Measurements from ENCODE around the gene ATAD3C. TPM values are rescaled to one million over a fixed set of nuclear protein-coding genes. Genes with fewer than 3 reads are reported as not detected.
A peak's percentile ranks its signal among the peaks of the same experiment; 100 is the strongest.
"Not testable (repeated sequence)": the region's sequence is repeated elsewhere in the genome, so short reads cannot be mapped to it uniquely, and the experiment has no call there.

The ATAD3C gene
- total and polyA plus RNA-seq, 10 donors = 0.25 to 3.9 (median 0.70) TPM; not detected in 2

GRCh38 chr1:1507305-1507704 is 57.8 kb downstream of the ATAD3C start:
- intact Hi-C loops (cut with DNase I; ENCODE audit: low total_unique reads) = no loop called here
- H3K4me1 ChIP-seq = peaks cover 3 to 30% (median 17%) of the 10 kb centered on the region in 6 donors
- H3K27ac ChIP-seq = no peak overlapping the region
- H3K4me3 ChIP-seq = no peak overlapping the region
- WGBS, 5 donors = 87 to 92% (median 90%) methylated on average over 4 of the region's 4 CpGs
- H3K9me3 ChIP-seq = no peaks in the 10 kb centered on the region
- H3K36me3 ChIP-seq = no peaks in the 10 kb centered on the region
- no peaks in the 10 kb centered on the region for H3K27me3 ChIP-seq (replicated peaks in 1 of 7)
- no peak for TF ChIP-seq POLR2A (IDR thresholded peaks at IDR 0.05)
- no peak for TF ChIP-seq POLR2AphosphoS5 (IDR thresholded peaks at IDR 0.05)
- no peak for TF ChIP-seq CTCF (IDR thresholded peaks at IDR 0.05 in 8 of 11, conservative IDR thresholded peaks at IDR 0.05 in 3 of 11)
- no peak for DNase-seq

GRCh38 chr1:1508775-1509464 is 59.4 kb downstream of the ATAD3C start:
- WGBS, 5 donors = 67 to 93% (median 83%) methylated on average over 3 to 29 of the region's 34 CpGs
- H3K36me3 ChIP-seq; intact Hi-C loops (cut with DNase I; ENCODE audit: low total_unique reads); H3K27ac ChIP-seq; DNase-seq; H3K9me3 ChIP-seq; H3K4me3 ChIP-seq; H3K27me3 ChIP-seq (replicated peaks in 1 of 7): not testable (repeated sequence)
- peaks cover 3 to 41% (median 23%) of the 10 kb centered on the region in 6 donors for H3K4me1 ChIP-seq

- H3K27ac ChIP-seq; H3K36me3 ChIP-seq; H3K9me3 ChIP-seq; H3K4me3 ChIP-seq; H3K27me3 ChIP-seq (replicated peaks in 1 of 7); DNase-seq; intact Hi-C loops (cut with DNase I; ENCODE audit: low total_unique reads): not testable (repeated sequence)
- WGBS, 5 donors = 70 to 85% (median 74%) methylated on average over 14 to 20 of the region's 21 CpGs
- peaks cover 3 to 46% (median 23%) of the 10 kb centered on the region in 6 donors for H3K4me1 ChIP-seq
Measured at GRCh38 chr1:1509465-1509850, 60.0 kb downstream of the ATAD3C start.

GRCh38 chr1:1510912-1511532 is 61.5 kb downstream of the ATAD3C start:
- DNase-seq = no peak
- intact Hi-C loops (cut with DNase I; ENCODE audit: low total_unique reads) = no loop called here
- Histone ChIP-seq H3K36me3 (peaks cover 0 to 10% (median 0%) of the 10 kb centered on the region in 6 donors), H3K4me3 (peak overlapping the region; percentile 77 to 94 (median 84)), H3K27me3 (replicated peaks in 1 of 7) (no peaks in the 10 kb centered on the region), H3K4me1 (peaks cover 3 to 31% (median 14%) of the 10 kb centered on the region in 6 donors), H3K27ac (peak overlapping the region; percentile 86 to 95 (median 92)), H3K9me3 (no peaks in the 10 kb centered on the region)
- 16 to 21% (median 18%) methylated on average over 17 of the region's 17 CpGs for WGBS, 5 donors
- TF ChIP-seq POLR2AphosphoS5 (IDR thresholded peaks at IDR 0.05) (no peak), POLR2A (IDR thresholded peaks at IDR 0.05) (no peak), CTCF (IDR thresholded peaks at IDR 0.05 in 8 of 11, conservative IDR thresholded peaks at IDR 0.05 in 3 of 11) (no peak)

- Histone ChIP-seq H3K27me3 (replicated peaks in 1 of 7) (no peaks in the 10 kb centered on the region), H3K4me3 (peak within 1 kb of the TSS; percentile 77 to 94 (median 84)), H3K9me3 (no peaks in the 10 kb centered on the region), H3K27ac (peak within 1 kb of the TSS; percentile 86 to 95 (median 92)), H3K36me3 (peaks cover 0 to 17% (median 0%) of the 10 kb centered on the region in 6 donors), H3K4me1 (peaks cover 3 to 31% (median 14%) of the 10 kb centered on the region in 6 donors)
- WGBS, 5 donors = 0 to 1% (median 0%) methylated on average over 34 to 99 of the region's 99 CpGs
- TF ChIP-seq POLR2AphosphoS5 (IDR thresholded peaks at IDR 0.05) = peak; percentile 95 to 98 (median 96)
- TF ChIP-seq CTCF (IDR thresholded peaks at IDR 0.05 in 8 of 11, conservative IDR thresholded peaks at IDR 0.05 in 3 of 11) = peak in 5 of 11 experiments; percentile 8 to 22 (median 21)
- TF ChIP-seq POLR2A (IDR thresholded peaks at IDR 0.05) = peak in 1 of 3 donors; percentile 88
- DNase-seq = peak; percentile 99
- intact Hi-C loops (cut with DNase I; ENCODE audit: low total_unique reads) = no loop called here
Measured at GRCh38 chr1:1511533-1512285, 62.2 kb downstream of the ATAD3C start, which contains the start of gene ATAD3A. Gene ATAD3A (plus strand): TSS chr1:1512162. CDS start chr1:1512269, 107 bp downstream.

GRCh38 chr1:1512425-1512824 is 62.9 kb downstream of the ATAD3C start:
- H3K9me3 ChIP-seq; H3K27me3 ChIP-seq (replicated peaks in 1 of 7); intact Hi-C loops (cut with DNase I; ENCODE audit: low total_unique reads): not testable (repeated sequence)
- peaks cover 0 to 22% (median 0%) of the 10 kb centered on the region in 6 donors for H3K36me3 ChIP-seq
- H3K27ac ChIP-seq = peak overlapping the region in 5 of 8 donors; percentile 86 to 95 (median 93)
- WGBS, 5 donors = 0 to 3% (median 1%) methylated on average over 13 to 49 of the region's 52 CpGs; no CpG with 5 or more reads in 1 of the 5 donors
- peaks cover 3 to 31% (median 14%) of the 10 kb centered on the region in 6 donors for H3K4me1 ChIP-seq
- peak overlapping the region; percentile 77 to 94 (median 84) for H3K4me3 ChIP-seq
- DNase-seq = peak; percentile 84

GRCh38 chr1:1513675-1514074 is 64.2 kb downstream of the ATAD3C start:
- H3K9me3 ChIP-seq; H3K27me3 ChIP-seq (replicated peaks in 1 of 7); H3K4me3 ChIP-seq; intact Hi-C loops (cut with DNase I; ENCODE audit: low total_unique reads); DNase-seq; H3K27ac ChIP-seq: not testable (repeated sequence)
- peaks cover 3 to 31% (median 14%) of the 10 kb centered on the region in 6 donors for H3K4me1 ChIP-seq
- 77 to 90% (median 79%) methylated on average over 10 to 17 of the region's 18 CpGs for WGBS, 5 donors
- peaks cover 0 to 33% (median 0%) of the 10 kb centered on the region in 6 donors for H3K36me3 ChIP-seq

Data from spleen (tissue), 11 donors.